Chondrocyte (in vitro differentiated cells): ENCODE measurements around the gene CAMK2D. TPM values are rescaled to one million over a fixed set of nuclear protein-coding genes. Genes with fewer than 3 reads are reported as not detected.
A peak's percentile ranks its signal among the peaks of the same experiment; 100 is the strongest.

ENCODE experiments used
- DNase-seq: peaks from one replicate; pipeline ENCODE4 v3.0.0; 2021; ENCODE audit warnings: mixed read lengths, low spot score
- H3K27ac Mint-ChIP-seq: one replicate; pipeline ENCODE4 v1.8.0; 2021; ENCODE audit warnings: mild to moderate bottlenecking, moderate library complexity, mixed read lengths; ENCODE audit not compliant: unreplicated experiment
- H3K27me3 Mint-ChIP-seq: 2 replicates; pipeline ENCODE4 v1.8.0; 2021; ENCODE audit warnings: low read depth, mixed read lengths
- H3K36me3 Mint-ChIP-seq: 2 replicates; pipeline ENCODE4 v1.8.0; 2021; ENCODE audit warnings: low read depth, mixed read lengths
- H3K4me1 Mint-ChIP-seq: 2 replicates; pipeline ENCODE4 v1.8.0; 2021; ENCODE audit warnings: low read depth, mild to moderate bottlenecking, mixed read lengths
- H3K4me3 Mint-ChIP-seq: one replicate; pipeline ENCODE4 v1.8.0; 2021; ENCODE audit warnings: mild to moderate bottlenecking, moderate library complexity, mixed read lengths; ENCODE audit not compliant: unreplicated experiment
- H3K9me3 Mint-ChIP-seq: 2 replicates; pipeline ENCODE4 v1.8.0; 2021; ENCODE audit warnings: low read depth, mixed read lengths
- total RNA-seq: library from RNA; stranded (reverse); gene quantifications from 3 replicates; pipeline ENCODE4 v1.2.1, GENCODE V29; 2021
- TF ChIP-seq, protein P1 (sequence below): fragments of 200-600 bp; sonication (generic); IDR thresholded peaks from 2 replicates; pipeline ENCODE4 v1.5.0; 2021; ENCODE audit warnings: antibody characterized with exemption, mild to moderate bottlenecking, moderate library complexity

CAMK2D gene
- total RNA-seq, 1 donor from 2014 or later = 73.7 TPM

DNA sequence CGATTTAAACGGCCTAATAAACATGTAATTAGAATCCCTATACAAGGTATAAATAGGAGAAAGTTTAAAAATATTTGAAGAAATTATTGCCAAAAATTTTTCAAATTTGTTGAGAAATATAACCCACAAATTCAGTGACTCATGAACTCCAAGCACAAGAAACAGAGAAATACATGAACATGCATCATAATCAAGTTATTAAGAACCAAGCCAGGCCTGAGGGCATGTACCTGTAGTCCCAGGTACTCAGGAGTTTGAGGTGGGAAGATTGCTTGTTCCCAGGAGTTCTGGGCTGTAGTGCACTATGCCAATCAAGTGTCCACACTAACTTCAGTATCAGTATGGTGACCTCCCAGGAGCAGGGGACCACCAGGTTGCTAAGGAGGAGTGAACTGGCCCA, 341.9 kb downstream of the CAMK2D start:
- H3K27me3 Mint-ChIP-seq = no peaks in the 10 kb centered on the region
- peaks cover 30% of the 10 kb centered on the region for H3K9me3 Mint-ChIP-seq
- no peak overlapping the region for H3K27ac Mint-ChIP-seq
- H3K4me1 Mint-ChIP-seq = no peaks in the 10 kb centered on the region
- TF ChIP-seq, protein P1, sequence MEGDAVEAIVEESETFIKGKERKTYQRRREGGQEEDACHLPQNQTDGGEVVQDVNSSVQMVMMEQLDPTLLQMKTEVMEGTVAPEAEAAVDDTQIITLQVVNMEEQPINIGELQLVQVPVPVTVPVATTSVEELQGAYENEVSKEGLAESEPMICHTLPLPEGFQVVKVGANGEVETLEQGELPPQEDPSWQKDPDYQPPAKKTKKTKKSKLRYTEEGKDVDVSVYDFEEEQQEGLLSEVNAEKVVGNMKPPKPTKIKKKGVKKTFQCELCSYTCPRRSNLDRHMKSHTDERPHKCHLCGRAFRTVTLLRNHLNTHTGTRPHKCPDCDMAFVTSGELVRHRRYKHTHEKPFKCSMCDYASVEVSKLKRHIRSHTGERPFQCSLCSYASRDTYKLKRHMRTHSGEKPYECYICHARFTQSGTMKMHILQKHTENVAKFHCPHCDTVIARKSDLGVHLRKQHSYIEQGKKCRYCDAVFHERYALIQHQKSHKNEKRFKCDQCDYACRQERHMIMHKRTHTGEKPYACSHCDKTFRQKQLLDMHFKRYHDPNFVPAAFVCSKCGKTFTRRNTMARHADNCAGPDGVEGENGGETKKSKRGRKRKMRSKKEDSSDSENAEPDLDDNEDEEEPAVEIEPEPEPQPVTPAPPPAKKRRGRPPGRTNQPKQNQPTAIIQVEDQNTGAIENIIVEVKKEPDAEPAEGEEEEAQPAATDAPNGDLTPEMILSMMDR = no peak
- H3K4me3 Mint-ChIP-seq = no peak overlapping the region
- no peak for DNase-seq
- peaks cover 7% of the 10 kb centered on the region for H3K36me3 Mint-ChIP-seq

DNA sequence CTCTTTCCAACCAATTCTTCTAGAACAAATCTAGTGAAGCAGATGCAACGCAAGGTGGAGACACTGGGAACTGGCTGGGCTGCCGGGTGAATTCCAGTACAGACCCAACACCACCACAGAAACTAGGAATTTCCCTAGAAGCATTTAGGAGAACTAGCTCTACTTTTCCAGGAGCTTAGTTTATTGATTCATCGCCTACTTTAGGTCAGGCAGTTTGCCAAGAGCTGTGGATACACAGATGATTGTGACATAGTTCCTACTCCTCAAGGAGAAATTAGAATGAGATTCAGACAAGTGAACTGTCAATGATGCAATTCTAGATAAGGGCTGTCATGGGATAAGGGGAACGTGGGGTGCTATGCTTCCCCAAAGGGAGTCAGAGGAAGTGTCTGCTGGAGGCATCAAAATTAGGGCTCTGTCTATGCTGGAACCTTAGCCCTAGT, 350.0 kb downstream of the CAMK2D start:
- Mint-ChIP-seq H3K36me3 (peaks cover 2% of the 10 kb centered on the region), H3K27me3 (no peaks in the 10 kb centered on the region), H3K4me1 (peaks cover 8% of the 10 kb centered on the region), H3K27ac (peak overlapping the region; percentile 13), H3K4me3 (no peak overlapping the region), H3K9me3 (peaks cover 15% of the 10 kb centered on the region)
- DNase-seq = no peak
- TF ChIP-seq, protein P1 = peak; percentile 10

DNA sequence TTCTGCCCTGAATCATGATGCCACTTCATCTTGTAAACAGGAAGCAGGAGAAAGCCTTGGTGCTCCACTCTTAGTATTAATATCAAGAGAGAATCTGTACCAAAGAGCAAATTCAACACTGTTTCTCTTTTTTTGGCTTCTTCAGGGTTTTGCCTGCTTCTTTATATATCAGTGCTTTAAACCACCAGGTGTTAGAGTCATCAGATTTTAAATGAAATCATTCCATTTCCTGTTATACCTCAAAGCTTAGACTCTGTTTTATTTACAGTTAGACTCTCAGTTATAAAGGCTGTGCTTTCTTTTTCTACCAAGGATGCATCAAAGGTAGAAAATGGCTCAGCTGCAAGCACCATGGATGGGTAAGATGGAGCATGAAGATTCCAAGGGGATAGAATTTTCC, 350.9 kb downstream of the CAMK2D start:
- H3K36me3 Mint-ChIP-seq = peaks cover 2% of the 10 kb centered on the region
- peaks cover 6% of the 10 kb centered on the region for H3K9me3 Mint-ChIP-seq
- TF ChIP-seq, protein P1 = no peak
- H3K4me3 Mint-ChIP-seq = no peak overlapping the region
- peaks cover 8% of the 10 kb centered on the region for H3K4me1 Mint-ChIP-seq
- H3K27me3 Mint-ChIP-seq = no peaks in the 10 kb centered on the region
- DNase-seq = no peak
- no peak overlapping the region for H3K27ac Mint-ChIP-seq

DNA sequence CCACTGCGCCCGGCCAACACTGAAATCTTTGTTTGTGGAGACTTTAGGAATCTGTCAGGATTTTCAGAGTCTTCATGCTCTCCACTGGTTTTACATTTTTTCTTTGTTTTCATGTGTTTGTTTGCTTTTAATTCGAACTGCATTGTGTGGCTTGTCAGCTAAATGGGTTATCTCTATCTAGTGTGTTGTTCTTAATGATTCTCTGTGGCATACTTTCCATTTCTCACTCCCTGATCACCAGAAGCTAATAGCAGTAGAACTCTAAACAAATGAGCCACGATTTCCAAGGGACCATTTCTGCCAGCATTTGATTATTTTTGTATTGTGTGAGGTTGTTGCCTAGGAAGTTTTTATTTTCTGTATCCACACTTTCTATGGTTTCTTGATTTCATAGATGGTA, 352.4 kb downstream of the CAMK2D start:
- no peak for DNase-seq
- TF ChIP-seq, protein P1 = no peak
- no peak overlapping the region for H3K27ac Mint-ChIP-seq
- H3K4me1 Mint-ChIP-seq = peaks cover 16% of the 10 kb centered on the region
- no peaks in the 10 kb centered on the region for H3K27me3 Mint-ChIP-seq
- H3K4me3 Mint-ChIP-seq = no peak overlapping the region
- no peaks in the 10 kb centered on the region for H3K9me3 Mint-ChIP-seq
- H3K36me3 Mint-ChIP-seq = no peaks in the 10 kb centered on the region

DNA sequence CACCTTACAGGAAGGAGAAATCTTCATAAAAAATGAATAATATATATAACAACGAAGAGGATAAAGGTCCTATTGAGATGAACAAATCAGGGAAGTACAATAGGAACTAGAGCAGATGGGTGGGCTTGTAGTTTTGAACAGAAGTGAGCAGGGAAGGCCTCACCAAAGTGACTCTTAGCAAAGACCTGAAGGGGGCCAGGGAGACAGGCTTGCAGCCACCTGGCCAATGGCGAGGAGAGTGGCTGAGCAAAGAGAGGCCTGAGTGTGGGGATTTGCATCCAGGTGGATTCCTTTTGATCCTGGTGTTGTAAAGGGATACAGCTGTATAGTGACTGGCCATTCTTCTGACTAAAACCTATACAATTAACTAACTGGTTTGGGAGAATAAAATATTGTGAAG, 354.1 kb downstream of the CAMK2D start:
- Mint-ChIP-seq H3K4me3 (no peak overlapping the region), H3K27me3 (no peaks in the 10 kb centered on the region), H3K4me1 (peaks cover 16% of the 10 kb centered on the region), H3K27ac (no peak overlapping the region), H3K9me3 (no peaks in the 10 kb centered on the region), H3K36me3 (no peaks in the 10 kb centered on the region)
- TF ChIP-seq, protein P1 = no peak
- DNase-seq = no peak
